ENCODE measurements around the gene DTNBP1. TPM values are rescaled to one million over a fixed set of nuclear protein-coding genes. Genes with fewer than 3 reads are reported as not detected.

The DTNBP1 gene
- total RNA-seq, 3 donors from 2014 or later: 19.6 to 31.8 (median 25.0) TPM

DNA sequence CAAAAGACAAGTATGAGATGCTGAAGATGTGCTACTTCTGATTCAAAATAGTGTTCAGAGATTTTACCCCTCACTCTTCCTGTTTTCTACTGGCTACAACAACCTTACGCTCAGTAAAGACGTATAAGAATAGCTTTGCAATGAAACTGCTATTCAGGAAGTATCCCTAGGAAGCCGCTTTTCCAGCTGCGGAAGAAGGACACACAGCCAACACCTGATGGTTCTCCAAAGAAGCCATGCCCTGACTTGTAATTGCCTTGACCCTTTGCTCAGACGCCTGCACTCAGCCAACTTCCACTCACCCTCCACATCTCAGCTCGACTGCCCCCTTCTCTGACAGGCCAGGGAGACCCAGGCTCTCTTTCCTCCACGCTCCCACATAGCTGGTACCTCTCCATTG, 111.6 kb downstream of the DTNBP1 start:
- TF ChIP-seq, protein P1, sequence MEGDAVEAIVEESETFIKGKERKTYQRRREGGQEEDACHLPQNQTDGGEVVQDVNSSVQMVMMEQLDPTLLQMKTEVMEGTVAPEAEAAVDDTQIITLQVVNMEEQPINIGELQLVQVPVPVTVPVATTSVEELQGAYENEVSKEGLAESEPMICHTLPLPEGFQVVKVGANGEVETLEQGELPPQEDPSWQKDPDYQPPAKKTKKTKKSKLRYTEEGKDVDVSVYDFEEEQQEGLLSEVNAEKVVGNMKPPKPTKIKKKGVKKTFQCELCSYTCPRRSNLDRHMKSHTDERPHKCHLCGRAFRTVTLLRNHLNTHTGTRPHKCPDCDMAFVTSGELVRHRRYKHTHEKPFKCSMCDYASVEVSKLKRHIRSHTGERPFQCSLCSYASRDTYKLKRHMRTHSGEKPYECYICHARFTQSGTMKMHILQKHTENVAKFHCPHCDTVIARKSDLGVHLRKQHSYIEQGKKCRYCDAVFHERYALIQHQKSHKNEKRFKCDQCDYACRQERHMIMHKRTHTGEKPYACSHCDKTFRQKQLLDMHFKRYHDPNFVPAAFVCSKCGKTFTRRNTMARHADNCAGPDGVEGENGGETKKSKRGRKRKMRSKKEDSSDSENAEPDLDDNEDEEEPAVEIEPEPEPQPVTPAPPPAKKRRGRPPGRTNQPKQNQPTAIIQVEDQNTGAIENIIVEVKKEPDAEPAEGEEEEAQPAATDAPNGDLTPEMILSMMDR (IDR thresholded peaks at IDR 0.05): no peak
- DNase-seq (no peak), ATAC-seq (no peak)
- Histone ChIP-seq H3K4me1 (ENCODE audit: low read depth) (peaks cover 2% of the 10 kb centered on the region), H3K36me3 (ENCODE audit: low read depth) (no peaks in the 10 kb centered on the region), H3K4me3 (no peak overlapping the region), H3K9me3 (no peaks in the 10 kb centered on the region)
- intact Hi-C loops (cut with DNase I, micrococcal nuclease): no loop called here

DNA sequence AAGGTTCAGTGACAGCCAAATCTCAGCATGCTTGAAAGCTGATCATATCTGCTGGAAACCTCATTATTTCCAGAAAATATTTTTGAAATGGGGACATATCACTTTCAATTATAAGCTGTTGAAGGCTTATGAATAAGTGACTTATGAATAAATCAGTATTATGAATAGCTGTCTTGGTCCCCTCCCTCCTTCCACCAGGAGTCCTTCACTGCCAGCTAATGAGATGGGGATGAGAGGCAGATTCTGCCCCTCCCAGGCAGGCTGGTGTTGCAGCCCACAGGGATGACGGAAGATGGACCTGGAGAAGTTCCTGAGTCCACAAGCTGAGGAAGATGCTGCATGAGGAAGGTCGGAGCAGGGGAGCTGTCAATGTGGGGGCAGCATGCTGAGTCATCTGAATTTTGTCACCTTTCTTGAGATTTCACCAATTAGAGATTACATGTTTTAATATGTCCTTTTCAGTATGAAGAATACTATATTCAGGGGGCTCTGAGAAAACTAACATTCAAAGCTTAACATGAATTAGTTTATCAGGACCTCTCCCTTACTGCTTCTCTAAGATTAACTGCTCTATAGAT, 112.2 kb downstream of the DTNBP1 start:
- ATAC-seq (no peak), DNase-seq (no peak)
- TF ChIP-seq, protein P1 (IDR thresholded peaks at IDR 0.05): no peak
- intact Hi-C loops (cut with DNase I, micrococcal nuclease): no loop called here
- H3K9me3 ChIP-seq: no peaks in the 10 kb centered on the region
- no peak overlapping the region for H3K4me3 ChIP-seq
- peaks cover 2% of the 10 kb centered on the region for H3K4me1 ChIP-seq (ENCODE audit: low read depth)
- no peaks in the 10 kb centered on the region for H3K36me3 ChIP-seq (ENCODE audit: low read depth)

DNA sequence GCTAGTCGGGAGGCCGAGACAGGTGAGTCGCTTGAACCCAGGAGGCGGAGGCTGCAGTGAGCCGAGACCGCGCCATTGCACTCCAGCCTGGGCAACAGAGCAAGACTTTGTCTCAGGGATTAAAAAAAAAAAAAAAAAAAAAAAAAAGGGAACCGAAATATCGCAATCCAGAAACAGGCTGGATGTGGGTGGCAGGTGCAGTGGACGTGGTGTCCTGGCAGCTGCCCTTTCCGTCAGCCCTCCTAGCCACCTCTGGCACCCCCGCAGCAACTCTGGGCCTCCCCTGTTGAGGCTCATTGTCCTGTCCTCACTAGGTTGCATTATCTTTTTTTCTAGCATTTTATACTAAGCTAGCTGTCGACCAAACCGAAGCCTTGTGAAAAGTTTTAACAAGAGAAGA, 113.5 kb downstream of the DTNBP1 start:
- H3K4me3 ChIP-seq: no peak overlapping the region
- ATAC-seq: no peak
- peaks cover 2% of the 10 kb centered on the region for H3K4me1 ChIP-seq (ENCODE audit: low read depth)
- TF ChIP-seq, protein P1 (IDR thresholded peaks at IDR 0.05): no peak
- intact Hi-C loops (cut with DNase I, micrococcal nuclease): no loop called here
- H3K9me3 ChIP-seq: no peaks in the 10 kb centered on the region
- no peaks in the 10 kb centered on the region for H3K36me3 ChIP-seq (ENCODE audit: low read depth)
- no peak for DNase-seq

DNA sequence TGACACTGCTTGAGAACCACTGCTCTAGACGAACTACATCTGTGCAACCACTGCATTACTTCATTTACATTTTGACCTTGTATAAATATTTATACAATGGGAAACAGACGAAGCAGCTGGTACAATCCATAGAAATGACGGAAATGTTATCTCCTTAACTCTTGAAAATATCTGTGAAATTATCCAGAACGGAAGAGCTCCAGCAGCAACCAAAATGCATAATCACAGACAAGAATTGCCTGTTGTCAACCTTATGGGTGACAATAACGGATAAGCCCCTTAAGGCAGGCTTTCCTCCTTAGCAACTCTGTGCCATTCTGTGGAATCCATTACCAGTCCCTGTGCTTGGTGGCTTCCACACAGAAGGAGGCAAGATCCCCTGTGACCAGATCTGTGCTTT, 115.4 kb downstream of the DTNBP1 start:
- Histone ChIP-seq H3K36me3 (ENCODE audit: low read depth) (no peaks in the 10 kb centered on the region), H3K9me3 (peaks cover 2% of the 10 kb centered on the region), H3K4me1 (ENCODE audit: low read depth) (peaks cover 2% of the 10 kb centered on the region), H3K4me3 (no peak overlapping the region)
- TF ChIP-seq, protein P1 (IDR thresholded peaks at IDR 0.05): no peak
- intact Hi-C loops (cut with DNase I, micrococcal nuclease): no loop called here
- DNase-seq (no peak), ATAC-seq (no peak)

DNA sequence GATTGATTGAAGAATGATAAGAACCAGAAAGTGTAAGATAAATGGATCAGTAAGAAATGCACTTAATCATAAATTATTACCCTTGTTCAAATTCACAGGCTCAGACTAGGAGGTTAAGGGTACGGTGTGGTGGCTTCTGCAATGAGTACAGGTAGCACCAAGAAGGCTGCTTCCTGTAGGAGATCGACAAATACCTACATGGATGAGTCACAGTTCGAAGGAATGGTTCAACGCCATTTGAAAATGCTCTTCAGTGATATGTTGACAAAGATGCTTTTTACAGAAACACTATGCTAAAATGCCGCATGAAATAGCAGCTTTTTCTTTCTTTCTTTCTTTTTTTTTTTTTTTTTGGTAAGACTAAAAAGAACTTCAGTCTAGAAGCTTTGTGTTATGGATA, 116.2 kb downstream of the DTNBP1 start:
- TF ChIP-seq, protein P1 (IDR thresholded peaks at IDR 0.05): no peak
- intact Hi-C loops (cut with DNase I, micrococcal nuclease): no loop called here
- Histone ChIP-seq H3K9me3 (peaks cover 2% of the 10 kb centered on the region), H3K4me3 (no peak overlapping the region), H3K4me1 (ENCODE audit: low read depth) (peaks cover 2% of the 10 kb centered on the region), H3K36me3 (ENCODE audit: low read depth) (no peaks in the 10 kb centered on the region)
- no peak for ATAC-seq
- DNase-seq: no peak
